MM.1S (cell line): ENCODE data around the gene PARP1.
"Not testable (repeated sequence)": the region's sequence is repeated elsewhere in the genome, so short reads cannot be mapped to it uniquely, and the experiment has no call there.

Experiments used
- DNase-seq: peaks from one replicate; pipeline ENCODE4 v3.0.0-alpha.2; 2015
- H2AFZ ChIP-seq: fragments of 300-600 bp; sonication (generic); 2 replicates; pipeline ENCODE4 v1.6.0; 2016; ENCODE audit warnings: antibody characterized with exemption, low read length
- H3F3A ChIP-seq: fragments of 300-600 bp; sonication (generic); 2 replicates; pipeline ENCODE4 v1.6.1; 2016; ENCODE audit warnings: mild to moderate bottlenecking, antibody characterized with exemption, low read length, moderate library complexity, mixed read lengths; ENCODE audit not compliant: insufficient read depth
- H3K27ac ChIP-seq: fragments of 300-600 bp; sonication (generic); 2 replicates; pipeline ENCODE4 v1.5.1; 2016; ENCODE audit warnings: mild to moderate bottlenecking, low read length
- H3K27me3 ChIP-seq: fragments of 300-600 bp; sonication (generic); replicated peaks from 2 replicates; pipeline ENCODE4 v1.6.0; 2016; ENCODE audit warnings: low read length; ENCODE audit not compliant: insufficient read depth
- H3K36me3 ChIP-seq: fragments of 300-600 bp; sonication (generic); replicated peaks from 2 replicates; pipeline ENCODE4 v1.6.1; 2016; ENCODE audit warnings: mild to moderate bottlenecking, low read length, mixed read lengths; ENCODE audit not compliant: insufficient read depth
- H3K4me1 ChIP-seq: fragments of 300-600 bp; sonication (generic); 2 replicates; pipeline ENCODE4 v1.6.1; 2016; ENCODE audit warnings: low read length, mixed read lengths
- H3K4me2 ChIP-seq: fragments of 300-600 bp; sonication (generic); 2 replicates; pipeline ENCODE4 v1.6.0; 2016; ENCODE audit warnings: low read depth, low read length
- H3K4me3 ChIP-seq: fragments of 300-600 bp; sonication (generic); 2 replicates; pipeline ENCODE4 v1.5.1; 2016; ENCODE audit warnings: low read length, mixed read lengths
- H3K79me2 ChIP-seq: fragments of 300-600 bp; sonication (generic); 2 replicates; pipeline ENCODE4 v1.6.1; 2016; ENCODE audit warnings: mixed run types, low read length, mixed read lengths
- H3K9ac ChIP-seq: fragments of 300-600 bp; sonication (generic); 2 replicates; pipeline ENCODE4 v1.6.1; 2016; ENCODE audit warnings: low read length, mixed read lengths
- H3K9me2 ChIP-seq: fragments of 300-600 bp; sonication (generic); replicated peaks from 2 replicates; pipeline ENCODE4 v1.6.1; 2016; ENCODE audit warnings: mild to moderate bottlenecking, low read length, mixed read lengths; ENCODE audit not compliant: insufficient read depth
- H3K9me3 ChIP-seq: fragments of 300-600 bp; sonication (generic); replicated peaks from 2 replicates; pipeline ENCODE4 v1.6.1; 2016; ENCODE audit warnings: mild to moderate bottlenecking, low read length, mixed read lengths; ENCODE audit not compliant: insufficient read depth
- H4K20me1 ChIP-seq: fragments of 300-600 bp; sonication (generic); 2 replicates; pipeline ENCODE4 v1.6.1; 2016; ENCODE audit warnings: mild to moderate bottlenecking, low read length, moderate library complexity, mixed read lengths; ENCODE audit not compliant: insufficient read depth
- CTCF ChIP-seq: fragments of 300-600 bp; sonication (generic); IDR thresholded peaks from 2 replicates; pipeline ENCODE4 v1.5.1; 2016; ENCODE audit warnings: antibody characterized with exemption, low read length, mixed read lengths
- EZH2 ChIP-seq: fragments of 300-600 bp; sonication (generic); optimal IDR thresholded peaks from 2 replicates; pipeline ENCODE3; 2017; ENCODE audit warnings: low read depth, mild to moderate bottlenecking, antibody characterized with exemption, low read length, mixed read lengths
- EZH2phosphoT487 ChIP-seq: fragments of 300-600 bp; sonication (generic); IDR thresholded peaks from 2 replicates; pipeline ENCODE4 v1.6.1; 2018; ENCODE audit warnings: antibody characterized with exemption, low read length

Gene PARP1

GRCh38 chr1:226436472-226436854 lies 28.6 kb upstream of the PARP1 start:
- Histone ChIP-seq H3K4me3 (no peak overlapping the region), H4K20me1 (no peaks in the 10 kb centered on the region), H3K79me2 (no peaks in the 10 kb centered on the region), H2AFZ (no peak overlapping the region), H3K36me3 (no peaks in the 10 kb centered on the region), H3K27me3 (no peaks in the 10 kb centered on the region), H3K9me3 (no peaks in the 10 kb centered on the region), H3K4me2 (no peak overlapping the region), H3K9ac (no peak overlapping the region), H3K9me2 (no peaks in the 10 kb centered on the region), H3K4me1 (no peaks in the 10 kb centered on the region), H3K27ac (no peak overlapping the region), H3F3A (no peaks in the 10 kb centered on the region)
- no peak for TF ChIP-seq EZH2phosphoT487
- TF ChIP-seq CTCF, result no peak
- no peak for TF ChIP-seq EZH2
- DNase-seq, result no peak

- Histone ChIP-seq H3K27ac (no peak overlapping the region), H3K9me2 (no peaks in the 10 kb centered on the region), H3K27me3 (no peaks in the 10 kb centered on the region), H3F3A (no peaks in the 10 kb centered on the region), H3K9ac (no peak overlapping the region), H3K36me3 (no peaks in the 10 kb centered on the region), H4K20me1 (no peaks in the 10 kb centered on the region), H3K9me3 (no peaks in the 10 kb centered on the region), H3K4me2 (no peak overlapping the region), H3K79me2 (no peaks in the 10 kb centered on the region), H2AFZ (no peak overlapping the region), H3K4me1 (peaks cover 5% of the 10 kb centered on the region; the same call in 1 of the 2 replicates), H3K4me3 (no peak overlapping the region)
- no peak for TF ChIP-seq EZH2
- TF ChIP-seq CTCF, result no peak
- TF ChIP-seq EZH2phosphoT487, result no peak
- DNase-seq, result no peak
Measured at GRCh38 chr1:226433341-226433720, 25.4 kb upstream of the PARP1 start.

GRCh38 chr1:226432586-226433340 lies 24.9 kb upstream of the PARP1 start:
- H3K9me3 ChIP-seq, result no peaks in the 10 kb centered on the region
- H3K27me3 ChIP-seq, result no peaks in the 10 kb centered on the region
- peaks cover 5% of the 10 kb centered on the region; the same call in 1 of the 2 replicates for H3K4me1 ChIP-seq
- TF ChIP-seq EZH2phosphoT487, result no peak
- TF ChIP-seq CTCF, result no peak
- TF ChIP-seq EZH2, result no peak
- DNase-seq, result no peak
- H3K9ac ChIP-seq, result no peak overlapping the region
- no peaks in the 10 kb centered on the region for H3K9me2 ChIP-seq
- no peaks in the 10 kb centered on the region for H3K79me2 ChIP-seq
- H3K4me3 ChIP-seq, result no peak overlapping the region
- no peak overlapping the region for H3K27ac ChIP-seq
- no peaks in the 10 kb centered on the region for H4K20me1 ChIP-seq
- H2AFZ ChIP-seq, result no peak overlapping the region
- no peaks in the 10 kb centered on the region for H3K36me3 ChIP-seq
- H3F3A ChIP-seq, result no peaks in the 10 kb centered on the region
- no peak overlapping the region for H3K4me2 ChIP-seq

- not testable (repeated sequence) for H3K4me2 ChIP-seq
Measured at GRCh38 chr1:226431898-226432297, 24.0 kb upstream of the PARP1 start.

More at GRCh38 chr1:226431898-226432297, 24.0 kb upstream of the PARP1 start:
- DNase-seq, H3K27me3 ChIP-seq, H2AFZ ChIP-seq, H3K9ac ChIP-seq, H3K4me3 ChIP-seq, H4K20me1 ChIP-seq, H3K4me1 ChIP-seq, H3K9me3 ChIP-seq, H3K79me2 ChIP-seq, H3F3A ChIP-seq, H3K27ac ChIP-seq, H3K9me2 ChIP-seq, H3K36me3 ChIP-seq: not testable (repeated sequence)
